ENCODE results near the gene DAB2. TPM values are rescaled to one million over a fixed set of nuclear protein-coding genes. Genes with fewer than 3 reads are reported as not detected.

The DAB2 gene
- total RNA-seq, 2 experiments from 2014 or later: 0.40 TPM; not detected in 1

GRCh38 chr5:39419796-39420195, 5.0 kb downstream of the DAB2 start:
- Histone ChIP-seq H3K27ac (ENCODE audit: low read depth, low read length, poor library complexity, severe bottlenecking) (no peak overlapping the region), H2AFZ (ENCODE audit: low read length) (no peak overlapping the region), H3K9me2 (ENCODE audit: insufficient read depth, low read length) (no peaks in the 10 kb centered on the region), H3K79me2 (ENCODE audit: insufficient read depth, low read depth, low read length) (no peaks in the 10 kb centered on the region), H3K4me1 (ENCODE audit: insufficient read depth, low read length, poor library complexity, severe bottlenecking) (no peaks in the 10 kb centered on the region), H3K4me3 (ENCODE audit: low read depth, low read length, poor library complexity, severe bottlenecking) (no peak overlapping the region), H4K20me1 (ENCODE audit: insufficient read depth, low read length) (no peaks in the 10 kb centered on the region), H3K9me3 (ENCODE audit: low read length) (no peaks in the 10 kb centered on the region), H3K36me3 (ENCODE audit: insufficient read depth, low read length) (no peaks in the 10 kb centered on the region), H3K4me2 (ENCODE audit: low read length) (no peak overlapping the region)
- ChIA-PET POLR2A (interaction anchor here (1.0 kb wide), 1 partner anchor 14 kb away, joined by 5 read pairs; no protein-coding TSS in a partner anchor), CTCF (ENCODE audit: unreplicated experiment) (interaction anchor here (0.6 kb wide), 1 partner anchor 202 kb away, joined by 3 read pairs; no protein-coding TSS in a partner anchor)
- no peak for DNase-seq (ENCODE audit: low spot score)
- intact Hi-C loops (cut with micrococcal nuclease; ENCODE audit: unreplicated experiment): no loop called here
- TF ChIP-seq EZH2phosphoT487 (IDR thresholded peaks at IDR 0.05; ENCODE audit: borderline replicate concordance, low read depth, low read length) (no peak), CTCF (conservative IDR thresholded peaks at IDR 0.05; ENCODE audit: low read length) (no peak)
- BruUV-seq (replicated peaks): no TSS peak

- Histone ChIP-seq H3K27ac (ENCODE audit: low read depth, low read length, poor library complexity, severe bottlenecking) (no peak overlapping the region), H3K4me2 (ENCODE audit: low read length) (no peak overlapping the region), H3K9me3 (ENCODE audit: low read length) (no peaks in the 10 kb centered on the region), H3K4me1 (ENCODE audit: insufficient read depth, low read length, poor library complexity, severe bottlenecking) (no peaks in the 10 kb centered on the region), H3K9me2 (ENCODE audit: insufficient read depth, low read length) (no peaks in the 10 kb centered on the region), H3K4me3 (ENCODE audit: low read depth, low read length, poor library complexity, severe bottlenecking) (no peak overlapping the region), H3K36me3 (ENCODE audit: insufficient read depth, low read length) (no peaks in the 10 kb centered on the region), H4K20me1 (ENCODE audit: insufficient read depth, low read length) (no peaks in the 10 kb centered on the region), H2AFZ (ENCODE audit: low read length) (no peak overlapping the region), H3K79me2 (ENCODE audit: insufficient read depth, low read depth, low read length) (no peaks in the 10 kb centered on the region)
- POLR2A ChIA-PET: interaction anchor here (0.7 to 1.4 kb wide), 2 partner anchors 38 to 273 kb away, joined by 3 read pairs; no protein-coding TSS in a partner anchor
- no peak for TF ChIP-seq EZH2phosphoT487 (IDR thresholded peaks at IDR 0.05; ENCODE audit: borderline replicate concordance, low read depth, low read length)
- TF ChIP-seq CTCF (conservative IDR thresholded peaks at IDR 0.05; ENCODE audit: low read length): no peak
- BruUV-seq (replicated peaks): no TSS peak
- CTCF ChIA-PET (ENCODE audit: unreplicated experiment): no interaction called here
- intact Hi-C loops (cut with micrococcal nuclease; ENCODE audit: unreplicated experiment): no loop called here
- no peak for DNase-seq (ENCODE audit: low spot score)
Observed at GRCh38 chr5:39417979-39418378, 6.8 kb downstream of the DAB2 start.

- Histone ChIP-seq H3K27ac (ENCODE audit: low read depth, low read length, poor library complexity, severe bottlenecking) (no peak overlapping the region), H3K9me3 (ENCODE audit: low read length) (no peaks in the 10 kb centered on the region), H3K4me1 (ENCODE audit: insufficient read depth, low read length, poor library complexity, severe bottlenecking) (no peaks in the 10 kb centered on the region), H3K79me2 (ENCODE audit: insufficient read depth, low read depth, low read length) (no peaks in the 10 kb centered on the region), H3K9me2 (ENCODE audit: insufficient read depth, low read length) (no peaks in the 10 kb centered on the region), H3K36me3 (ENCODE audit: insufficient read depth, low read length) (no peaks in the 10 kb centered on the region), H2AFZ (ENCODE audit: low read length) (no peak overlapping the region), H3K4me3 (ENCODE audit: low read depth, low read length, poor library complexity, severe bottlenecking) (no peak overlapping the region), H3K4me2 (ENCODE audit: low read length) (no peak overlapping the region), H4K20me1 (ENCODE audit: insufficient read depth, low read length) (no peaks in the 10 kb centered on the region)
- no TSS peak for BruUV-seq (replicated peaks)
- intact Hi-C loops (cut with micrococcal nuclease; ENCODE audit: unreplicated experiment): no loop called here
- POLR2A ChIA-PET: no interaction called here
- CTCF ChIA-PET (ENCODE audit: unreplicated experiment): no interaction called here
- no peak for TF ChIP-seq CTCF (conservative IDR thresholded peaks at IDR 0.05; ENCODE audit: low read length)
- TF ChIP-seq EZH2phosphoT487 (IDR thresholded peaks at IDR 0.05; ENCODE audit: borderline replicate concordance, low read depth, low read length): no peak
- no peak for DNase-seq (ENCODE audit: low spot score)
Observed at GRCh38 chr5:39415201-39415600, 9.6 kb downstream of the DAB2 start.
